ENCODE data around the gene ZNF185.

DNA sequence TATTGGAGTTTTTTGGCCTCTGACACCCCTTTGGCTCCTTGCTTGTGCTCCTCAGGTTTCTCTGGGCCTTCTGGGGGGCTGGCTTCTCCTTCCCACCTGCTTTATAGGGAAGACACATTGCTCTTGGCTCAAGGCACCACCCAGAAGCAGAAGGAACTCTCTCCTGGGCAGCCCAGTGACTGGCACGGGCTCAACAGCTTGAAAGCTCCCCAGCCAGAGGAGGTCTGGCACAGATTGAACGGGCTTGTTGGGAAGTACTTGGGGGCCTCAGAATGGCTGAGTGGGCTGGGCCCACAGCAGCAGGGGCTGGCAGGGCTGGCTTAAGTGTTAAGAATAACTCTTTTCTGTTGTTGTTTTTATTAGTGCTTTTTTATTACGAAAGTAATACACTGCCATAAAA is 11.2 kb upstream of the ZNF185 start:
- TF ChIP-seq POLR2A (IDR thresholded peaks at IDR 0.05): no peak
- TF ChIP-seq, protein P1, sequence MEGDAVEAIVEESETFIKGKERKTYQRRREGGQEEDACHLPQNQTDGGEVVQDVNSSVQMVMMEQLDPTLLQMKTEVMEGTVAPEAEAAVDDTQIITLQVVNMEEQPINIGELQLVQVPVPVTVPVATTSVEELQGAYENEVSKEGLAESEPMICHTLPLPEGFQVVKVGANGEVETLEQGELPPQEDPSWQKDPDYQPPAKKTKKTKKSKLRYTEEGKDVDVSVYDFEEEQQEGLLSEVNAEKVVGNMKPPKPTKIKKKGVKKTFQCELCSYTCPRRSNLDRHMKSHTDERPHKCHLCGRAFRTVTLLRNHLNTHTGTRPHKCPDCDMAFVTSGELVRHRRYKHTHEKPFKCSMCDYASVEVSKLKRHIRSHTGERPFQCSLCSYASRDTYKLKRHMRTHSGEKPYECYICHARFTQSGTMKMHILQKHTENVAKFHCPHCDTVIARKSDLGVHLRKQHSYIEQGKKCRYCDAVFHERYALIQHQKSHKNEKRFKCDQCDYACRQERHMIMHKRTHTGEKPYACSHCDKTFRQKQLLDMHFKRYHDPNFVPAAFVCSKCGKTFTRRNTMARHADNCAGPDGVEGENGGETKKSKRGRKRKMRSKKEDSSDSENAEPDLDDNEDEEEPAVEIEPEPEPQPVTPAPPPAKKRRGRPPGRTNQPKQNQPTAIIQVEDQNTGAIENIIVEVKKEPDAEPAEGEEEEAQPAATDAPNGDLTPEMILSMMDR (IDR thresholded peaks at IDR 0.05): no peak
